Measurements from ENCODE around the gene F2. TPM values are rescaled to one million over a fixed set of nuclear protein-coding genes. Genes with fewer than 3 reads are reported as not detected.
A peak's percentile ranks its signal among the peaks of the same experiment; 100 is the strongest.

F2 gene
- total and polyA plus RNA-seq, 2 of the 13 experiments (the other 11 are each of a cell fraction or from before 2014, with no cell fraction given) = 330 to 801 TPM

DNA sequence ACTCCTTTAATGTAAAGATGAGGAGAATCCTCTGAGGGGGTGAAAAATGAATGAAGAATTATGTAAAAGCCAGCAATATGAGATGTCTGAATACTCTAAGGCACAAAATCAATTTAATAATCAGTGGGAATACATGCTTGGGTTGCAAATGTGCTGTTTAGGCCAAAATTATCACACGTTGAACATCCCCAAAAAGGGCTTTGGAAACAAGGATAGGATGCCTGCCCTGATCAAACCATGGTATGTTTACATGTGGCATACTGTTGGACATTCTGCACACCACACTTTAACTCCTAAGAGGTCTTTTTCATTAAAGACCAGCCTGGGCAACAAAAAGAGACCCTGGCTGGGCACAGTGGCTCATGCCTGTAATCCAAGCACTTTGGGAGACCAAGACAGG, 26.3 kb downstream of the F2 start (continued):
- TF ChIP-seq, protein P1, sequence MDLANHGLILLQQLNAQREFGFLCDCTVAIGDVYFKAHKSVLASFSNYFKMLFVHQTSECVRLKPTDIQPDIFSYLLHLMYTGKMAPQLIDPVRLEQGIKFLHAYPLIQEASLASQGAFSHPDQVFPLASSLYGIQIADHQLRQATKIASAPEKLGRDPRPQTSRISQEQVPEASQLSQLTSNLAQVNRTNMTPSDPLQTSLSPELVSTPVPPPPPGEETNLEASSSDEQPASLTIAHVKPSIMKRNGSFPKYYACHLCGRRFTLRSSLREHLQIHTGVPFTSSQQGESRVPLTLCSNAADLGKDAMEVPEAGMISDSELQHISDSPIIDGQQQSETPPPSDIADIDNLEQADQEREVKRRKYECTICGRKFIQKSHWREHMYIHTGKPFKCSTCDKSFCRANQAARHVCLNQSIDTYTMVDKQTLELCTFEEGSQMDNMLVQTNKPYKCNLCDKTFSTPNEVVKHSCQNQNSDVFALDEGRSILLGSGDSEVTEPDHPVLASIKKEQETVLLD (CRISPR knock-in tag; IDR thresholded peaks at IDR 0.05; ENCODE audit: low read depth) = no peak
- TF ChIP-seq PAF1 (CRISPR knock-in tag; IDR thresholded peaks at IDR 0.05) = peak; percentile 95

DNA sequence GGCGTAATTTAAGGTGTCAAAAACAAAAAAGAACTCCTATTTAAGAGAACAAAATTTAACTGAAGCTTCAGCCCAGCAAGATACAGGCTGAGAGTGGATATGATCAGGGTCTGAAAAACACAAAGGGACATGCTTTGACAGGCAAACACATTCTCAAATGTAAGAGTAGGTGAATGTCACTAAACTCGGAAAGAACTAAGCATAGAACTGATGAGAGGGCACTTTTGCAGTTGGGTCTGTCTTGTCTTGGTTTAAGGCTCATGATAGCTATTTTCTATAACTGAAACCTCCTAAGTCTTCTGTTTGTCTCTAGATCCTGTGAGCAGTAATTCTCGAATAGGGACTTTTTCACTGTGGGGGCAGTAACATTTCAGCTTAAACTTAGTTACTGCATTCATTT, 27.0 kb downstream of the F2 start:
- Histone ChIP-seq H2AFZ (ENCODE audit: low read length) (no peak overlapping the region), H3K27ac (ENCODE audit: extremely low read length, insufficient read depth, low read length) (no peak overlapping the region), H3K27me3 (ENCODE audit: control insufficient read depth in 1 of 2, insufficient read depth in 2 of 2, low read length in 2 of 2) (no peaks in the 10 kb centered on the region), H3K79me2 (ENCODE audit: insufficient read depth, low read length) (no peaks in the 10 kb centered on the region), H3K9ac (ENCODE audit: insufficient read depth, low read depth, low read length) (no peak overlapping the region), H4K20me1 (ENCODE audit: insufficient read depth, low read length) (peaks cover 7% of the 10 kb centered on the region), H3K4me2 (ENCODE audit: low read depth, low read length) (no peak overlapping the region), H3K4me1 (ENCODE audit: insufficient read depth, low read length) (peaks cover 12% of the 10 kb centered on the region), H3K4me3 (replicated peaks in 1 of 3; ENCODE audit: insufficient read depth in 1 of 3, low read depth in 2 of 3, low read length in 3 of 3) (no peak overlapping the region), H3K9me3 (ENCODE audit: low read length) (no peaks in the 10 kb centered on the region), H3K36me3 (replicated peaks in 1 of 2; ENCODE audit: control insufficient read depth in 1 of 2, insufficient read depth in 2 of 2, low read length in 2 of 2) (peaks cover 27 to 60% of the 10 kb centered on the region in 2 experiments)
- in situ Hi-C loops (cut with HindIII; ENCODE audit: extremely low pct_ligation_motif_present, low pct_unique_long_range_greater_than_20kb) = no loop called here
- 0 out of 2 replicates have a peak, but pooled peaks have one; percentile 2 for TF ChIP-seq ZC3H13 (CRISPR knock-in tag; IDR thresholded peaks at IDR 0.05)
- no peak for TF ChIP-seq ZNF251 (CRISPR knock-in tag; IDR thresholded peaks at IDR 0.05)
- no peak for TF ChIP-seq NONO (IDR thresholded peaks at IDR 0.05)
- TF ChIP-seq NONO (CRISPR knock-in tag; conservative IDR thresholded peaks at IDR 0.05) = 0 out of 2 replicates have a peak, but pooled peaks have one; percentile 29
- TF ChIP-seq POLR2A (IDR thresholded peaks at IDR 0.05; ENCODE audit: insufficient read depth in 1 of 2, low read depth in 2 of 2, low read length in 2 of 2) = peak in 1 of 2 experiments; percentile 63; a peak in 2 of 4 replicates
- peak; percentile 54 for TF ChIP-seq POLR2AphosphoS5 (IDR thresholded peaks at IDR 0.05; ENCODE audit: low read depth, low read length)
- TF ChIP-seq ZNF703 (CRISPR knock-in tag; IDR thresholded peaks at IDR 0.05; ENCODE audit: borderline replicate concordance) = no peak
- peak; percentile 52 for TF ChIP-seq RBFOX2 (IDR thresholded peaks at IDR 0.05; ENCODE audit: low read depth, low read length)
- peak; percentile 48 for TF ChIP-seq POLR2G (IDR thresholded peaks at IDR 0.05; ENCODE audit: low read depth, low read length)
- no peak for TF ChIP-seq NFKB2 (CRISPR knock-in tag; IDR thresholded peaks at IDR 0.05; ENCODE audit: borderline replicate concordance)
- peak; percentile 97 for TF ChIP-seq RBM22 (optimal IDR thresholded peaks at IDR 0.05; ENCODE audit: low read length)
- TF ChIP-seq CREB1 (IDR thresholded peaks at IDR 0.05) = no peak
- 0 out of 2 replicates have a peak, but pooled peaks have one; percentile 12 for TF ChIP-seq CREB1 (CRISPR knock-in tag; IDR thresholded peaks at IDR 0.05)
- TF ChIP-seq FOXK2 (IDR thresholded peaks at IDR 0.05) = no peak
- TF ChIP-seq SIN3A (IDR thresholded peaks at IDR 0.05; ENCODE audit: borderline replicate concordance, low read depth, low read length) = 0 out of 2 replicates have a peak, but pooled peaks have one; percentile 1
- no peak for TF ChIP-seq SAP130 (CRISPR knock-in tag; IDR thresholded peaks at IDR 0.05; ENCODE audit: low read depth)
- TF ChIP-seq ZNF260 (CRISPR knock-in tag; IDR thresholded peaks at IDR 0.05; ENCODE audit: borderline replicate concordance, low read depth) = no peak
- peak; percentile 71 for TF ChIP-seq AGO1 (IDR thresholded peaks at IDR 0.05; ENCODE audit: low read depth, low read length, poor library complexity, severe bottlenecking)
- intact Hi-C loops (cut with micrococcal nuclease; ENCODE audit: unreplicated experiment) = no loop called here
- no TSS peak for BruUV-seq (replicated peaks)
- ATAC-seq = peak; percentile 0; the same call in 1 of the 3 replicates
- WGBS (ENCODE audit: low lambda C conversion rate) = 93% methylated on average over 3 of the region's 3 CpGs
- POLR2A ChIA-PET = interaction anchor here (1.2 to 1.9 kb wide), 4 partner anchors 11 to 55 kb away, joined by 3 to 5 read pairs (median 4); partner anchors contain the start of genes ARHGAP1 and ZNF408
- CTCF ChIA-PET (ENCODE audit: low intra/inter-chr PET ratio, low total read pairs) = no interaction called here
- no peak for DNase-seq (ENCODE audit: low spot score)
- no peak for FAIRE-seq
